HPDE6-E6E7 (cell line): ENCODE results near the gene CCDC24.

Experiments
- DNase-seq: peaks from one replicate; pipeline ENCODE4 v3.0.0; 2011; ENCODE audit warnings: missing footprints; ENCODE audit errors: extremely low spot score

CCDC24 gene

GRCh38 chr1:43963006-43963405, 28.4 kb upstream of the CCDC24 start:
- no peak for DNase-seq

- no peak for DNase-seq
Measured at GRCh38 chr1:43963890-43964289, 27.5 kb upstream of the CCDC24 start.

- DNase-seq, result no peak
Measured at GRCh38 chr1:43965316-43965715, 26.1 kb upstream of the CCDC24 start.

- no peak for DNase-seq
Measured at GRCh38 chr1:43968348-43968948, 23.0 kb upstream of the CCDC24 start.

- no peak for DNase-seq
Measured at GRCh38 chr1:43969416-43969745, 22.0 kb upstream of the CCDC24 start.

- peak; percentile 98 for DNase-seq
Measured at GRCh38 chr1:43969746-43970466, 21.5 kb upstream of the CCDC24 start, which contains the start of gene DPH2. DPH2 (plus strand) TSS chr1:43970010; CDS start chr1:43970176, 166 bp downstream.

- DNase-seq, result no peak
Measured at GRCh38 chr1:43970502-43970901, 20.9 kb upstream of the CCDC24 start.

- no peak for DNase-seq
Measured at GRCh38 chr1:43970911-43971310, 20.5 kb upstream of the CCDC24 start.

- no peak for DNase-seq
Measured at GRCh38 chr1:43971336-43971980, 19.9 kb upstream of the CCDC24 start.

- no peak for DNase-seq
Measured at GRCh38 chr1:43973981-43974442, 17.4 kb upstream of the CCDC24 start.

GRCh38 chr1:43974443-43975248, 16.8 kb upstream of the CCDC24 start, which contains the start of gene ATP6V0B:
ATP6V0B (plus strand) TSS chr1:43974960; CDS start chr1:43975041, 81 bp downstream.
- DNase-seq, result peak; percentile 90

- no peak for DNase-seq
Measured at GRCh38 chr1:43975249-43975961, 16.0 kb upstream of the CCDC24 start.

- no peak for DNase-seq
Measured at GRCh38 chr1:43976045-43976444, 15.4 kb upstream of the CCDC24 start.

GRCh38 chr1:43976890-43977289, 14.5 kb upstream of the CCDC24 start:
- no peak for DNase-seq

GRCh38 chr1:43977376-43978263, 13.8 kb upstream of the CCDC24 start:
- DNase-seq, result no peak

- DNase-seq, result no peak
Measured at GRCh38 chr1:43978264-43978550, 13.2 kb upstream of the CCDC24 start.

GRCh38 chr1:43978551-43979260, 12.7 kb upstream of the CCDC24 start, which contains the start of gene B4GALT2:
B4GALT2 (plus strand) TSS chr1:43979210; CDS start chr1:43981161, 1,951 bp downstream.
- no peak for DNase-seq

GRCh38 chr1:43979261-43979527, 12.2 kb upstream of the CCDC24 start:
- DNase-seq, result no peak

- peak; percentile 45 for DNase-seq
Measured at GRCh38 chr1:43979528-43980254, 11.7 kb upstream of the CCDC24 start.
